NCI-H2227 (cell line): ENCODE results near the gene GPR176.

Experiments
- DNase-seq: peaks from one replicate; lab custom pipeline; 2025; ENCODE audit not compliant: unreplicated experiment; lab: John Stamatoyannopoulos, UW

The GPR176 gene

DNA sequence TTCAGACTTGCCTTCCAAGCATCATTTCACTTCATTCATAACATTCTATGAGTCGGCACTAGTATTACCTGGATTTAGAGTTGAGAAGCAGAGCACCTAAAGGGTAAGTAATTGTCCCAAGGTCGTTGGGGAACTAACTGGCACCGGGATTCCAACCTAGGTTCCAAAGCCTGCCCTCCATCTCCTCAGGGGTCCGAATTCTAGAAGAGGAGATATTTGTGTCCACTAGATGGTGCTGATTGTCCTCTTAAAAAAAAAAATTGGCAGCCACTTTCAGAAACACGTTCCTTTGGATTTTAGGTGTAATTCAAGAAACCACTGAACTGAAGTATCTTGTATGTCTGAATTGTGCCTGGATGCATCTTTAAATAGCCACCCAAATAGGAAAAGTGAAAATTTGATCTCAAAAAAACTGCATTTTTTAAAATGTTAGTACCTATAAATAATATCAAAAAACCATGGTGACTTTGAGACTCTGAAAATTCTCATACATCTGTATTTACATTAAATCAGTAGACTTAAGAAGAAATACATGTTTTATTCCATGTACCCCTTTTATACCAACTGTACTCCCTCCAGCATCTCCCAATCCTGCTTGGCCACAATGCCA, 133.5 kb downstream of the GPR176 start:
- DNase-seq: peak; percentile 63

DNA sequence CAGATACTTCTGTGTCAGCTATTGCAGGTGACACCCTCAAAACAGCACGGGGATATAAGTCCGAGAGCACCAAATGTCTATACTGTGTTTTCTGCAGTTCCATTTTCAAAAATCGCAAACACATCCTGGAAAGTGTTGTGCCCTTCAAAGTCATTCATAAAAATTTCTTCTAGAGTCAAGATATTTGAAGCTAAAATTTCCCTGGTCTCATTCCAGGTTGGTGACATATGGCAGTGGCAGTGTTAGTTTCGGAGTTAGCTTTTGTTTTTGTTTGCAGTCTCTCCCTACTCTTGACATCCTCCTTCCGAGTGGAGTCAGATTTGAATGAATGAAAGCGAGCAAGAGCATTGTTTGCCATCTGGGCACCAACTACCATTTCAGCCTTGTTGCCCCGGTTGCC, 134.2 kb downstream of the GPR176 start:
- no peak for DNase-seq

DNA sequence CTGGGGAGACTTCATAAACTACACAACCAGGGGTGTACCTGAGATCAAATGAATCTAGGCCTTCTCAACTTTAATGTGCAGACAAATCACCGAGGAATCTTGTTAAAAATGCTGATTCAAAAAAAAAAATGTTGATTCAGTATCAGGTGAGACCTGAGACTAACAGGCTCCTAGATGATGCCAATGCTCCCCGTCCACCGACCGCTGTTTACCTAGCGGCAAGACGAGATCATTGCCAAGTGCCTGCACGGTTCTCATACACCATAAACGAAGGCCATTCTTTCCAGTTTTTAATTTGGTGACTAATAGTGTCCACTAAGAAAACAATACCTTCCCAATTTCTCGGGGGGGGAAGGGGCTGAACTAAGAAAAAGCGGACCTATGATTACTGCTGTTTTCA, 134.9 kb downstream of the GPR176 start:
- peak; percentile 21 for DNase-seq

DNA sequence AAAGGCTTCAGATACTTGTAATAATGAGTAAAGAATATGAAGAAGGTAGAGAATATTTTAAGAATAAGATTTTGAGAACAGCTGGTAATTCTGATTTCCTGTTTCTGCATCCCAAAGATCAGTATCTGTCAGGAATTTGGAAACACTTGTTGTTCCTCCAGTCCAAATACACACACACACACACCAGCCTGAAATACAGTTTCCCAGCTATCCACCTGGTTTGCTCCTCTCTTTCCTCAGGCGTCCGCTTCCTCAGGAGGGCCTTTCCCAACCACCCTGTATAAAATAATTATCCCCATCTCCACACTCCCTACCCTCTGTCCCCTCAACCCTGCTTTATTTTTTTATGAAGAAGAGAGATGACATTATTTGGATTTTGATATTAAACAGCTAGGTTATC, 135.4 kb downstream of the GPR176 start:
- no peak for DNase-seq

DNA sequence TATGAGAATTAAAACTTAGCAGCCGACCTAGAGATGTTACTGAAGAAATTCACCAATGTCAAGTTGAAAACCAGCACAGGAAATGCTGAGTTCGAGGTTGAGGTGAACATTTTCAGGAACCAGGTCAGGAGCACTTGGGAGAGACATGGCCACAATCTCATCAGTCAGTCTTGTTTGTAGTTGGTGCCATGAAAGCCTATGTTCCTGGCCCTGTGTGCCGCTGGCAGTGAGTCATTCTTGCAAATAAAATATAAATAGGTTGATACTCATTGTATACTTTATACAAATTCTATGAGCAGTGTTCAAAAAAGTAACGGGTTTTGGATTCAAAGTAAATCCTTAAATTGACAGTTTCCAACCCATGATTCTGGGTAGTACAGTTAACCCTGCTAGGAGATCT, 135.9 kb downstream of the GPR176 start:
- no peak for DNase-seq

DNA sequence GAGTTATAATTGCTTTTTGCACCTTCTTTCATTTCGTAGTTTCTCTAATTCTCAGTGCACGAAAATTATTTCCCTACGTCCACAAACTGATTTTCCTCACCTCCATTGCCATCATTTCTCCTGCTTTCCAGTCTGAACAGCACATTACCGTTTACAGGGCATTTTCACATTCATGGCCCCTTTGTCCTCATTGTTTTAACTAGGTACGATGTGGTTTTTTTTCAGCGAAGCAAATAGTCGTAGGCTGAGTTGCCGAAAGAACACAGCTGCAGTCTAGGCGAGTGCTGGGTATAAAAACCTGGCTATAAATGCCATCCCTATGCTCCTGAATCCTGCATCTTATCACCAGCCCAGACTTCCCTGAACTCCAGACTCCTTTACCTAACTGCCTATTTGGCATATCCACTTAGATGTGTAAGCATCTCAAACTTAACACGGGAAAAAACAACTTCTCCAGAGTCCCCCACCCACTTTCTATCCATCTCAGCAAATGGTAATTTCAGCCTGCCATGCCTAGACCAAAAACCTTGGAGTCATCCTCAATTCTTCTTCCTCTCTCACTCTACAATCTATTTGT, 136.7 kb downstream of the GPR176 start:
- no peak for DNase-seq

DNA sequence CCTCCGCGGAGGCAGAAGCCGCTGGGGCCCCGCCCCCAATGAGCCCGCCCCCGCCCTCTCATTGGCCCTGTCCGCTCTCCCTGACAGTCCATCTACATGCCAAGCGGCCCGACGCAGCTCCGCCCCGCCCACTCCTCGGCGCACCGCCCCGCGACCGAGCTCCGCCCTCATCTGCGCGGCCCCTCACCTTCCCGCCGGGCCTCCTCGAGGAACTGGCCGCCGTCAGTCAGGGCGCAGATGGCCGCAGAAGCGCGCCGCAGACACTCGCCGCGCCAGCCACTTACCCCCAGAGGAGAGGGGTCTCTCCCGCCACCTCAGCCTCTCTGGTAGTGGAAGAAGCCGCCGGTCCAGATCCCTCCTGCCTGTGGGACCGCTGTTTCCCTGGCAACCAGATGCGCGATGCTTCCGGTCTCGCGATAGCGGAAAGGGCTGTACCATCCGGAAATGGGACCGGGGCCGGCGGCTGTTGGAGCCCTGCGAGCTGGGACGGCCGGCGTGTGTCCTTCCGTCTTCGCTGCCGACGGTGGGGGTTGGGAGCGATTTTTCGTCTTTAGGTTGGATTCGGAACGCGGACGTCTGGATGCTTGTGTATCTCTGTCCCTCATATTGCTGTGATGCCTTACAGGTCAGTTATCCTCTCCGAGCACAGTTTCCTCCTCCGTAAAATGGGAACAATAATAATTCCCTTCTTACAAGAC, 137.5 kb downstream of the GPR176 start, which contains the start of gene FSIP1:
TSS of gene FSIP1 (minus strand) at position 401 of the 698 bp plus-strand sequence. CDS start 6,317 bp downstream, outside the sequence.
- peak; percentile 94 for DNase-seq

GRCh38 chr15:39781967-39782302, 138.1 kb downstream of the GPR176 start:
- DNase-seq: no peak

- DNase-seq: no peak
These were observed 138.7 kb downstream of the GPR176 start for GRCh38 chr15:39781147-39781966.

DNA sequence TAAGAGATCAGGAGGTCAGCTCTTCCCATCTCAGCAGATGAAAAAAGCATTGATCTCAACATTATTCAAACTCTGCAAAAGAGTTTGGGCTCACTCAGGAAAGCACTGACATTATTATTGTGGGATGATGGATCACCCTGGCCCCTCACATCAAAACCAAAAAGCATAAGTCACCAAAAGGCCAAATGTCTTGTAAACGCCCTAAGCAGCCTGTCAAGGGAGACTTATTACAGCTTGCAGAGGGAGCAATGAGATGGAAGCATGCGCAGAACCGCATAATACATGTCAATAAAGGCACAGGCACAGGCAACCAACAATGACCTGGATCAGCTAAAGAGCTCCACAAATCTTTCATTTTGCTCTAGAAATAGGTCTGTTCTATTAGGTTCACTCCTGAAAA, 142.0 kb downstream of the GPR176 start:
- DNase-seq: peak; percentile 39

DNA sequence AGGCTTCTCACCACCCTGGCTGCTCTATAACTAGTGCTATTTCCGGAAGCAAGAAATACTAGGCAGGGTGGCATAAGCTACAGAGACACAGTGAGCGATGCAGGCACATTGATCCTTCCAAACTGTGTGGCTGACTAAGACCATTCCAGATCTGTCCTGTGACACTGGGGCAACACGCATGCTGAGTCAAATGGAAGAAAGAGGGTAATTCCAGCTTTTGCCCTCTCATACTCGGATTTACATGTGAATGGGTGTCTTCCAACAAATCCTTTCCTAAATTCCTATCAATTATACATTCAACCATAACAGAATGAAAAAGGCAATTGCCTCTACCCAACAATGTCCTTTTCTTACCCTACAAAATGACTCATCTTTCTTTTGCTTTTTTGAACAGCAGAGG, 142.6 kb downstream of the GPR176 start:
- DNase-seq: no peak

DNA sequence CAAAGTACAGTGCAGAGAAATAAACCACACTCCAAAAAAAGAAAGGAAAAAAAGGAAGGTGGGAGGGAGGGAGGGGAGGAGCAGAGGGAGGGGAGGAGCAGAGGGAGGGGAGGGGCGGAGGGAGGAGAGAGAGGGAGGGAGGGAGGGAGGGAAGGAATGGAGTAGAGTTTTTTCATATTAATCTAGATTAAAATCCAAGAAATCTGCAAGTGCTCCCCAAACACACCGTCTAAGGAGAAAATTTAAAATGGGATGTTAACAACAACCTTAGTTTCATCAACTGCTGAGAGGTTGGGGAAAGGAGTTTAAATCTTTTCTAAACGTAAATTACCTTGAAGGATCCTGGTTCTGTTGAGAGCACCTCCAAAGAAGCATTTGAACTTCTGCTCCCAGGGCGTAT, 144.0 kb downstream of the GPR176 start:
- no peak for DNase-seq

DNA sequence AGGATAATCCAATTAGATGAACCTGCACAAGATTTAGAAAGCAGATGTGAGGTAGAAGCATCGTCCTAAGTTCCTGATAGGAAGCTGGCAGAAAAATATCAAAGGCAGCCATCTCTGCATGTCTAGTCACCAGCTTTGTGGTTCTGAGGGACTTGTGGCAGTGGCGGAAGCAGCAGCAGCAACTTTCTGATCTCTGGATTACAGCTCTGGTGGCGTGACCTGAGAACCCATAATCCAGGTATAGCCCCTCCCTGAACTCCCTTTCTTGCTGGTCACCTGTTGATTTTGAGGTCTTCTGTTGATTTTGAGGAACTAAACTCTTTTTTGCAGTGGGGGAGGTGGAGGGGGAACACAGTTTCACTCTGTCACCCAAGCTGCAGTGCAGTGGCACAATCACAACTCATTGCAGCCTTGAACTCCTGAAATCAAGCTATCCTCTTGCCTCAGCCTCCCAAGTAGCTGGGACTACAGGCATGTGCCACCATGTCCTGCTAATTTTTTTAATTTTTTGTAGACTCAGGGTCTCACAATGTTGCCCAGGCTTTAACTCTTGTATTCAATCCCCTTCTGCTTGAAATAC, 145.3 kb downstream of the GPR176 start:
- no peak for DNase-seq

DNA sequence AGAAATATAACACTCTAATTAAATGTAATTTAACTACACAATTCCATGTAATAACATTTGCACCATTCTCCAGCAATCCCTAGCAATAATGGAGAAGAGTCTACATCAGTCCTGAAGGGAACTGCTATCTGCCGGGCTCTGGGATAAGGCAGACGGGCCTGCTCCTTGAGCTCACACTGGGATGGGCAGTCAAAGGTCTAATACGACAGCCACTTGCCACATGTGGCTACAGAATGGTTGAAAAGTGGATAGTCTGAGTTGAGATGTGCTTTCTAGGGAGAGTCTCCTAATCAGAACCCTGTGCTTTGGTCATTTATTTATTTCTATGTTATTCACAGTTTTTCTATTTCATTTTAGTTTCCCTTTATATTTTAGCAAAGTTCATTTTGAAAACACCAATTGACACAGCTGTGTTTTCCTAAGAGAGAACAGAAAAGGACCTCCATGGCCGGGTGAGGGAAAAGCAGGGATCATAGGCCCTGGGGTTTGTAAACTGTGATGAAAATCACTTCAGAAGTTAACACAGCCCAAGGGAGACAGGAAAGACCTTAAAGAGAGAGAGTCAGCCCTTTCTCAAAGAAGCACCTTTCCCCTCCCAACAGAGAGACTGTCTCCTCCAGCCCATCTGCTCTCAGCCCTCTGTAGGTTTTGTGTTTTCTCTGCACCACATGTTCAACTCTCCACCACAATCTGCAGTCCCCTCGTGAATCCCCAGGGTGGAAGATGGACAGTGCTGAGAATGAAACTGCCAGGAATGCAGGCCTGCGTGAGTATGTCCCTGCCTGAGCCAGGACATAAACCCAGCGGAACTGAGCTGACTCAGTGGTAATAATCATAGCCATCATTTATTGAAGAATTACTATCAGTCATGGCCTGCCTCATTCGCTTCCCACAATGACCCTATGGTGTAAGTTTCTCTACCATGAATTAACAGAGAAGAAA, 149.0 kb downstream of the GPR176 start:
- no peak for DNase-seq

DNA sequence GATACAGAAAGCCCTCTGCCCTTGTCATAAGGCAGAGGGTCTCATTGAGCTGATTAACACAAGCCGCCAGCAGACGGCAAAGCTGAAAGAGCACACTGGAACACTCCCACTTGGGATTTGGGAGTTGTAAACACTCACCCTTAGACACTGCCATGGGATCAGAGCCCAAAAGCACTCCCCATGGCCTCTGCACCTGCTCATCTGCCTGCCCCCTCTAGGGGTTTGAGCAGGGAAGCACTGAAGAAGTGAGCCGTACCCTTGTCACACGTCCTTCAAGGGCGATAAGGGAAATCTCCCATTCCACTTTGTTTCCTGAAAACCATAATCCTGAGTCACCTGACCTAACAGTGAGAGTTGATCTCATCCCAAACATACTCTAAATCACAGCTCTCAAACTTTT, 152.1 kb downstream of the GPR176 start:
- DNase-seq: no peak

DNA sequence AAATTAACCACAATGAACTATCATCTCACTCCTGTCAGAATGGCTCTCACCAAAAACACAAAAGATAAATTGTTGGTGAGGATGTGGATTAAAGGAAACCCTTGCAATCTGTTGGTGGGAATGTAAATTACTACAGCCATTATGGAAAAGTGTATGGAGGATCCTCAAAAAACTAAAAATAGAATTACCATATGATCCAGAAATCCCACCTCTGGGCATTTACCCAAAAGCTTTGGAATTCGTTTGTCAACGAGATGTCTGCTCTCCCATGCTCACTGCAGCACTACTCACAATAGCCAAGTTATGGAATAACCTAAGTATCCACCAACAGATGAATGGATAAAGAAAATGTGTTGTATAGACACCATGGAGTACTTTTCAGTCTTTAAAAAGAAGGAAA, 159.1 kb downstream of the GPR176 start:
- DNase-seq: no peak

GRCh38 chr15:39756806-39757522, 163.1 kb downstream of the GPR176 start:
- peak; percentile 69 for DNase-seq

DNA sequence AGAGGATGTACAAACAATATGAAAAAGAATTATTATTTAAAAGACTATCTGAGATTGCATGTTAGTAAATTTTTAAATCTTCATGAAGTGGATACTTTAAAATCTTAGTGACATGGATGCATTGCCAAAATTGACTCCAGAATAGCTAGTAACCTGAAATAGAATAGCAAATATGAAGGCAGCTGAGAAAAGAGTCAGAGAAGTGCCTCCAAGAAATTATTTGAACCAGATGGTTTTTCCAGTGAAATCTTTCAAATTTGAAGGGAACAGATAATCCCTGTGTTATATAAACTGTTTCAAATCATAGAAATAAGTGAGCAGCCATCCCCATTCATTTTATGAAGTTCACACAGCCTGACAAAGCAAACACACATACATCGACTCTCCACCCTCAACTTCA, 167.1 kb downstream of the GPR176 start:
- DNase-seq: no peak

- DNase-seq: no peak
These were observed 167.8 kb downstream of the GPR176 start for GRCh38 chr15:39752246-39752645.
